Peyer's patch (tissue), 4 donors: ENCODE data around the gene HELZ.

ENCODE experiments used
- POLR2A ChIP-seq, 2 donors: fragments of 450-650 bp; IDR thresholded peaks; one replicate each; pipeline ENCODE4 v1.5.1; 2017; ENCODE audit warnings: antibody characterized with exemption in 2 of 2, mild to moderate bottlenecking in 2 of 2, moderate library complexity in 2 of 2
- TF ChIP-seq, protein P1 (sequence below), 6 experiments: fragments of 450-650 bp in 4 of 6; fragments of 200-600 bp in 2 of 6; sonication (generic) in 1 of 6; IDR thresholded peaks; one replicate each; pipeline ENCODE4 v1.5.1; 2017 to 2019; ENCODE audit warnings: antibody characterized with exemption in 6 of 6, mild to moderate bottlenecking in 3 of 6, moderate library complexity in 1 of 6

DNA sequence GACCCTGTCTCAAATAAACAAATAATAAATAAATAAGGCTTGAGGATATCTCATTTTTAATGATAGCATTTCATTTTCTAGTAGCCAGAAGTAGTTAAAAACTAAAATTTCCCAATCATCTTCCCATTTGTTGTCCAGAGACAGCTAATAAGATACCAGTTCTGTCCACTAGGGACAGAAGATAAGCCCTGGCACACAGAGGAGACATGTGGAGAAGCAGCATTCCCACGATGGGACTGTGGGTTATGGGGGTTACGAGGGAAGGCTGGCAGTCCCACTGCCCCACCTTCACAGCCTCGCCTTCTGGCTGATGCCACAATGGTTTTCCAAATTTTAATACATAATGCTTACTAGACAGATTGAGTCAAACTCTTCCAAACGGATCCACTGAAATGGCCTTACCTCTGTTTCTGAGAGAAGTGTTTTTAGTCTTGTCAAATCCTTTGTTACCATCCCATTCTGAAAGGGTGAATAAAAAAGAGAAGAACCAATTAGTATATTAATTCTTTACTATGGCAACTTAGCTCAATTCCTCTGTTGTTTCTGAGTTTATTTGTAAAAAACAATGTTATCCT lies 44.2 kb downstream of the HELZ start:
- TF ChIP-seq, protein P1, sequence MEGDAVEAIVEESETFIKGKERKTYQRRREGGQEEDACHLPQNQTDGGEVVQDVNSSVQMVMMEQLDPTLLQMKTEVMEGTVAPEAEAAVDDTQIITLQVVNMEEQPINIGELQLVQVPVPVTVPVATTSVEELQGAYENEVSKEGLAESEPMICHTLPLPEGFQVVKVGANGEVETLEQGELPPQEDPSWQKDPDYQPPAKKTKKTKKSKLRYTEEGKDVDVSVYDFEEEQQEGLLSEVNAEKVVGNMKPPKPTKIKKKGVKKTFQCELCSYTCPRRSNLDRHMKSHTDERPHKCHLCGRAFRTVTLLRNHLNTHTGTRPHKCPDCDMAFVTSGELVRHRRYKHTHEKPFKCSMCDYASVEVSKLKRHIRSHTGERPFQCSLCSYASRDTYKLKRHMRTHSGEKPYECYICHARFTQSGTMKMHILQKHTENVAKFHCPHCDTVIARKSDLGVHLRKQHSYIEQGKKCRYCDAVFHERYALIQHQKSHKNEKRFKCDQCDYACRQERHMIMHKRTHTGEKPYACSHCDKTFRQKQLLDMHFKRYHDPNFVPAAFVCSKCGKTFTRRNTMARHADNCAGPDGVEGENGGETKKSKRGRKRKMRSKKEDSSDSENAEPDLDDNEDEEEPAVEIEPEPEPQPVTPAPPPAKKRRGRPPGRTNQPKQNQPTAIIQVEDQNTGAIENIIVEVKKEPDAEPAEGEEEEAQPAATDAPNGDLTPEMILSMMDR (IDR thresholded peaks at IDR 0.05): peak in 4 of 6 experiments; percentile 26 to 45 (median 33)
- no peak for TF ChIP-seq POLR2A (IDR thresholded peaks at IDR 0.05)
